GM12874 (cell line): ENCODE measurements around the gene ERCC2.

Experiments used
- CTCF ChIP-seq: IDR thresholded peaks from 2 replicates; pipeline ENCODE4 v1.5.1; 2011; ENCODE audit warnings: low read depth, mild to moderate bottlenecking, control low read depth, low read length, moderate library complexity; ENCODE audit not compliant: insufficient read depth

Gene ERCC2

GRCh38 chr19:45302416-45302815 lies 68.0 kb downstream of the ERCC2 start:
- no peak for TF ChIP-seq CTCF
